ENCODE measurements around the gene CDH11.

GRCh38 chr16:65102326-65102725 lies 19.5 kb downstream of the CDH11 start:
- TF ChIP-seq CTCF (IDR thresholded peaks at IDR 0.05), result no peak
- TF ChIP-seq POLR2A (IDR thresholded peaks at IDR 0.05), result no peak
- TF ChIP-seq EP300 (IDR thresholded peaks at IDR 0.05), result no peak
- no peak for TF ChIP-seq POLR2AphosphoS5 (IDR thresholded peaks at IDR 0.05)

Data from sigmoid colon (tissue), 4 donors.